ENCODE results near the gene TDP2. TPM values are rescaled to one million over a fixed set of nuclear protein-coding genes. Genes with fewer than 3 reads are reported as not detected.

The TDP2 gene
- 10 to 100 TPM; 32.4 to 40.2 (median 36.3) TPM for total RNA-seq

- Histone ChIP-seq H3K27me3 (no peaks in the 10 kb centered on the region), H3K4me3 (peak within 1 kb of the TSS; percentile 80 to 82), H3K36me3 (no peaks in the 10 kb centered on the region), H3K4me1 (peaks cover 0 to 6% of the 10 kb centered on the region in 2 donors), H3K9me3 (no peaks in the 10 kb centered on the region), H3K27ac (peak within 1 kb of the TSS; percentile 78 to 89)
- TF ChIP-seq POLR2A (IDR thresholded peaks at IDR 0.05) (peak; percentile 72 to 84), CTCF (IDR thresholded peaks at IDR 0.05) (peak; percentile 38 to 66 (median 52))
- intact Hi-C loops (cut with DNase I; ENCODE audit: low total_unique reads), result no loop called here
- DNase-seq, result peak; percentile 94 to 96
Observed at GRCh38 chr6:24666641-24667377, at the start of gene TDP2, which contains the start of gene ACOT13. Gene TDP2, minus strand, starts transcription at chr6:24666899. Its CDS starts 37 bp downstream, at chr6:24666862. Gene ACOT13, plus strand, starts transcription at chr6:24667077. Its CDS starts 187 bp downstream, at chr6:24667264.

- no peak overlapping the region for H3K4me3 ChIP-seq
- no peak overlapping the region for H3K27ac ChIP-seq
- no peaks in the 10 kb centered on the region for H3K27me3 ChIP-seq
- intact Hi-C loops (cut with DNase I; ENCODE audit: low total_unique reads), result no loop called here
- H3K4me1 ChIP-seq, result peaks cover 0 to 8% of the 10 kb centered on the region in 2 donors
- no peaks in the 10 kb centered on the region for H3K9me3 ChIP-seq
- TF ChIP-seq POLR2A (IDR thresholded peaks at IDR 0.05), result no peak
- no peak for TF ChIP-seq CTCF (IDR thresholded peaks at IDR 0.05)
- H3K36me3 ChIP-seq, result no peaks in the 10 kb centered on the region
- DNase-seq, result no peak
Observed at GRCh38 chr6:24710519-24711303, 44.0 kb upstream of the TDP2 start.

- Histone ChIP-seq H3K27me3 (no peaks in the 10 kb centered on the region), H3K9me3 (no peaks in the 10 kb centered on the region), H3K4me1 (peaks cover 0 to 11% of the 10 kb centered on the region in 2 donors), H3K27ac (no peak overlapping the region), H3K36me3 (no peaks in the 10 kb centered on the region), H3K4me3 (no peak overlapping the region)
- intact Hi-C loops (cut with DNase I; ENCODE audit: low total_unique reads), result no loop called here
- TF ChIP-seq CTCF (IDR thresholded peaks at IDR 0.05) (no peak), POLR2A (IDR thresholded peaks at IDR 0.05) (no peak)
- no peak for DNase-seq
Observed at GRCh38 chr6:24709014-24709711, 42.5 kb upstream of the TDP2 start.

- Histone ChIP-seq H3K4me1 (peaks cover 0 to 8% of the 10 kb centered on the region in 2 donors), H3K27me3 (no peaks in the 10 kb centered on the region), H3K4me3 (no peak overlapping the region), H3K9me3 (no peaks in the 10 kb centered on the region), H3K36me3 (no peaks in the 10 kb centered on the region), H3K27ac (no peak overlapping the region)
- DNase-seq, result no peak
- intact Hi-C loops (cut with DNase I; ENCODE audit: low total_unique reads), result no loop called here
- TF ChIP-seq CTCF (IDR thresholded peaks at IDR 0.05) (no peak), POLR2A (IDR thresholded peaks at IDR 0.05) (no peak)
Observed at GRCh38 chr6:24708612-24709011, 41.9 kb upstream of the TDP2 start.
